SK-N-MC (cell line): Measurements from ENCODE around the gene PERCC1.

Experiments
- EZH2 ChIP-seq: fragments of 200-600 bp; sonication (generic); IDR thresholded peaks from one replicate; pipeline ENCODE4 v1.6.1; 2017; ENCODE audit warnings: antibody characterized with exemption
- FOXP2 ChIP-seq: optimal IDR thresholded peaks from 2 replicates; pipeline ENCODE3; 2011; ENCODE audit warnings: mild to moderate bottlenecking, moderate library complexity; ENCODE audit not compliant: insufficient read depth; ENCODE audit errors: extremely low read length, control extremely low read depth
- POLR2AphosphoS5 ChIP-seq: IDR thresholded peaks from 2 replicates; pipeline ENCODE4 v1.6.1; 2012; ENCODE audit warnings: mild to moderate bottlenecking, low read depth, low read length, borderline replicate concordance

DNA sequence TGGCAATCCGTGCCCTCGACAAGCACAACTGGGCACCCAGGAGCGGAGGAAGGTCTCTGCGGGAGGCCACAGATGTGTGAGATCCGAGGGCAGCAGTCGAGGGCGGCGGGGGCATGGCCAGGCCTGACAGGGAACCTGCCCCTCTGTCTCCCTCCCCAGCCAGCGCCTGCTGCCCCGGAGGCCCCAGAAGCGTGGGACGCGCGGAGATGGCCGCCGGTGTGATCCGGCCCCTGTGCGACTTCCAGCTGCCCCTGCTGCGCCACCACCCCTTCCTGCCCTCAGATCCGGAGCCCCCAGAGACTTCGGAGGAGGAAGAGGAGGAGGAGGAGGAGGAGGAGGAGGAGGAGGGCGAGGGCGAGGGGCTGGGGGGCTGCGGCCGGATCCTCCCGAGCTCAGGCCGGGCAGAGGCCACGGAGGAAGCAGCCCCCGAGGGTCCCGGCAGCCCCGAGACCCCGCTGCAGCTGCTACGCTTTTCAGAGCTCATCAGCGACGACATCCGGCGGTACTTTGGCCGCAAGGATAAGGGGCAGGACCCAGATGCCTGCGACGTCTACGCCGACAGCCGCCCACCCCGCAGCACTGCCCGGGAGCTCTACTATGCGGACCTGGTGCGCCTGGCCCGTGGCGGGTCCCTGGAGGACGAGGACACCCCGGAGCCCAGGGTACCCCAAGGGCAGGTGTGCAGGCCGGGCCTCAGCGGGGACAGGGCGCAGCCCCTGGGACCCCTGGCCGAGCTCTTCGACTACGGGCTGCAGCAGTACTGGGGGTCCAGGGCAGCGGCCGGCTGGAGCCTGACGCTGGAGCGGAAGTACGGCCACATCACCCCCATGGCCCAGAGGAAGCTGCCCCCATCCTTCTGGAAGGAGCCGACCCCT, 1.7 kb downstream of the PERCC1 start:
- TF ChIP-seq FOXP2 (no peak), EZH2 (no peak), POLR2AphosphoS5 (no peak)
